ENCODE data around the gene APRT.

The APRT gene

GRCh38 chr16:88819126-88819525 is 7.4 kb upstream of the APRT start:
- no peak for DNase-seq (ENCODE audit: low read depth)
- H3K4me3 ChIP-seq (ENCODE audit: control insufficient read depth, low read depth, low read length), result no peak overlapping the region
- no peak for TF ChIP-seq CTCF (IDR thresholded peaks at IDR 0.05; ENCODE audit: control insufficient read depth, insufficient read depth, low read depth, low read length, missing control alignments)

DNA sequence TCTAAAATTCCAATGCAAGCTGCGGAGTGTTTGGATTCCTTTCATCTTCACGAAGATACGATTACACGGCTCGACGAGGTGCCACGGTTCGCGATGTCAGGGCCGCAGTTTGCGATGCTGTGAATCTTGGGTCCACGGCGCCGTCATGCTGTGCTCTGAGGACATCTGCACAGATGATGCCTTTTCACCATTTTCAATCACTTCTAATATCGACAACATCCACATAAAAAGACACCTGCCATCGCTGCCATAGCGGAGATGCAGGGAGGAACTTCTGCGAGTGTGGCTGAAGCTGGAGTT is 6.8 kb upstream of the APRT start:
- DNase-seq (ENCODE audit: low read depth), result no peak
- no peak overlapping the region for H3K4me3 ChIP-seq (ENCODE audit: control insufficient read depth, low read depth, low read length)
- TF ChIP-seq CTCF (IDR thresholded peaks at IDR 0.05; ENCODE audit: control insufficient read depth, insufficient read depth, low read depth, low read length, missing control alignments), result no peak

GRCh38 chr16:88817785-88818574 is 6.3 kb upstream of the APRT start:
- no peak overlapping the region for H3K4me3 ChIP-seq (ENCODE audit: control insufficient read depth, low read depth, low read length)
- no peak for DNase-seq (ENCODE audit: low read depth)
- no peak for TF ChIP-seq CTCF (IDR thresholded peaks at IDR 0.05; ENCODE audit: control insufficient read depth, insufficient read depth, low read depth, low read length, missing control alignments)

DNA sequence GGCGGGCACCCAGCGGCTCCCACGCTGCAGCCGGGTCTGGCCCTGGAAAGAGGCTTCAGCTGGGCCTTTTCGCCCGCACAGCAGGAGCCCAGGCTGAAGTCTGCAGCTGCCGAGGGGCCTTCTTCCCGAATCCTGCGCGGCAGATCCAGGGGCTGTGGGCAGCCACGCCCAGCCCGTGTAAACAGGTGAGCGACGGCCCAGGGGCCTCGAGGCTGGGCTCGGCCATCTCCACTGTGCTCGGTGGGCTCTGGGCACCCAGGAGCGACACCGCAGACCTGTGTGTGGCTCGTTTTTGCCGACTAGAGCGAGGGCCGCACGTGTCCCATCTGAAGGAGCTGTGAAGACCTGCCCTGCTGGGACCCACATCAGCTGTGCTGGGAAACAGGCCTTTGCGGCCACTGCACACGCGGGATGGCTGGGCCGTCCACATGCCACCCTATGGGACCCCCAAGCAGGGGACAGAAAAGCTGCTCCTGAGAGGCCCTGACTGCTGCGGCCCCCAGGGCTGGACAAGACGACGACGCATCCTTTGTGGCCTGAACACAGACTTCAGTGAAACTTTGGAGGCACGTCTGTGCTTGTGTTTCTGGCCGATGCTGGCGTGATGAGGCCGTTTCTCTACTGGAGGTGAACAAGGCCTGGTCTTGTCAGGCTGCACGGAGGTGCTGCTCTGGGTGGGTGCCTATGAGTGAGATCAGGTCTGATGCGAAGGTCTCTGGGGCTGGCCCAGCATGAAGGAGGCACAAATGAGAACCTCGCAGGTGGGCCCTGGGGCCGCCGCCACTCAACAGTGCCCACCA is 5.2 kb upstream of the APRT start:
- no peak for DNase-seq (ENCODE audit: low read depth)
- no peak for TF ChIP-seq CTCF (IDR thresholded peaks at IDR 0.05; ENCODE audit: control insufficient read depth, insufficient read depth, low read depth, low read length, missing control alignments)
- no peak overlapping the region for H3K4me3 ChIP-seq (ENCODE audit: control insufficient read depth, low read depth, low read length)

DNA sequence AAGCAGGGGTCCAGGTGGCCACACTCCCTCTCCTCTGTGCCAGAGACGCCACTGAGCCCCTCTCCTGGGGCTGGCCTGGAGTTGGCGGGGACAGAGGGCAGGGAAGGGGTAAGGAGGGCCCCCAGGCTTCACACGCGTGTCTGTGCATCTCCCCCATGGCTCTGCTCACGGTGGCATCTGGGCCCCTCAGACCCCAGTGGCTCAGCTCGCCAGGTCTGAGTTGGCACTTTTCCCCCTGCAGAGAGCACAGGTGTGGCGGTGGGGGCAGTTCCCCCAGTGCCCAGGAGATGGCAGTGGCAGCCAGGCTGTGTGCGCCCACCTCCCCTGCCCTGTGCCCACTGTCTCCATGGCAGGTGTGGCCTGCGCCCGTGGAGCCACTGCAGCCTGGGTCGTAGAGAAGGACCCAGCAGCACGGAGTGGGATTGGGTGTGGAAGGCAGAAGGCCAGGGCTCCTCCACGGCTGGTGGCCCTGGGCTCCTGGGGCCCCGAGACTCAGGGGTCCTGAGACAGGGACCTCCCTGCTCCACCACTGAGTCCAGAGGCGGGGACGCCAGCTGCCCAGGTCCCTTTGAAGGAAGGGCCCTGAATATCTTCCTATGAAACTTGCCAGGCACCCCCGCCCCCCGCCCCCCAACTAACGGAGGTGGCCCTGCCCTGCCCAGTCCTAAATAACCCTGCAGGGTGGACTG is 4.3 kb upstream of the APRT start:
- DNase-seq (ENCODE audit: low read depth), result no peak
- no peak overlapping the region for H3K4me3 ChIP-seq (ENCODE audit: control insufficient read depth, low read depth, low read length)
- TF ChIP-seq CTCF (IDR thresholded peaks at IDR 0.05; ENCODE audit: control insufficient read depth, insufficient read depth, low read depth, low read length, missing control alignments), result peak; percentile 78

GRCh38 chr16:88815227-88815626 is 3.5 kb upstream of the APRT start:
- DNase-seq (ENCODE audit: low read depth), result no peak
- no peak overlapping the region for H3K4me3 ChIP-seq (ENCODE audit: control insufficient read depth, low read depth, low read length)
- TF ChIP-seq CTCF (IDR thresholded peaks at IDR 0.05; ENCODE audit: control insufficient read depth, insufficient read depth, low read depth, low read length, missing control alignments), result no peak

Data from AG09309 (cell line).